ENCODE results near the gene APOBEC3A. TPM values are rescaled to one million over a fixed set of nuclear protein-coding genes. Genes with fewer than 3 reads are reported as not detected.

The APOBEC3A gene
- total and polyA plus RNA-seq, 2 of the 4 experiments (the other 2 are of a cell fraction) = not detected

DNA sequence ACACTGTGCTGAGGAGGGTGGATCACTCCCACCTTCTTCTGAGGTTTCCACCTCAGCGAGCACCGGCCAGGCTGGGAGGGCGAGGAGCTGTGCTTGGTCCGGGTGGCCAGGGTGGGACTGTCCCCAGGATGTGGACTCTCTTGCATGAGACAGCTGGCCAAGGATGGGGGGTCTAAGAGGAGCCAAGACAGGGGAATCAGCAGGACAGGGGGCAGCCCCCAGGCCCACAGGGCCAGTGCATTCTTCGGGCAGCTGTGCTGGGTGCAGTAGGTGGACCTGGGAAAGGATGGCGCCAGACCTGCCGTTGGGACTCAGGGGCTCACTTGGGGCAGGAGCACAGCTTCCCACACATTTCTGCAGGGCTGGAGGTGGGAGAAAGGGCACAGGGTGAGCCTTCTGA is 9.5 kb downstream of the APOBEC3A start:
- Histone ChIP-seq H3K18ac (ENCODE audit: low read depth, low read length) (no peak overlapping the region), H2AFZ (replicated peaks; ENCODE audit: low read length, poor library complexity) (no peak overlapping the region), H2BK15ac (ENCODE audit: low read depth, low read length) (no peak overlapping the region), H2AK9ac (replicated peaks; ENCODE audit: low read depth, low read length, poor library complexity) (no peak overlapping the region), H4K5ac (ENCODE audit: low read depth, low read length) (no peak overlapping the region), H3K79me1 (ENCODE audit: low read depth in 1 of 2, low read length in 2 of 2) (no peaks in the 10 kb centered on the region), H3K4me2 (ENCODE audit: low read depth, low read length) (no peak overlapping the region), H3K9ac (ENCODE audit: low read depth, low read length) (no peak overlapping the region), H3K4me3 (ENCODE audit: insufficient read depth, low read depth, low read length) (no peak overlapping the region), H2BK120ac (ENCODE audit: low read depth, low read length) (no peak overlapping the region), H2BK5ac (ENCODE audit: low read depth, low read length, poor library complexity, severe bottlenecking) (no peak overlapping the region), H3K9me3 (ENCODE audit: control insufficient read depth, insufficient read depth, low read length) (no peaks in the 10 kb centered on the region), H2BK20ac (ENCODE audit: low read depth, low read length) (no peak overlapping the region), H2AK5ac (ENCODE audit: low read depth, low read length) (no peak overlapping the region), H3K23ac (ENCODE audit: low read depth, low read length) (no peak overlapping the region), H3K27me3 (ENCODE audit: control insufficient read depth, insufficient read depth, low read length) (peaks cover 62% of the 10 kb centered on the region), H3K14ac (replicated peaks; ENCODE audit: low read depth, low read length) (no peak overlapping the region), H3K36me3 (ENCODE audit: control insufficient read depth, insufficient read depth, low read length) (no peaks in the 10 kb centered on the region), H3K9me1 (ENCODE audit: insufficient read depth, low read length) (no peaks in the 10 kb centered on the region), H3K27ac (ENCODE audit: insufficient read depth, low read length) (no peak overlapping the region), H3K4me1 (ENCODE audit: control insufficient read depth, insufficient read depth, low read length) (no peaks in the 10 kb centered on the region), H4K8ac (ENCODE audit: low read depth in 2 of 2, low read length in 2 of 2) (no peak overlapping the region), H4K20me1 (ENCODE audit: insufficient read depth, low read length) (no peaks in the 10 kb centered on the region; the same call in 1 of the 2 replicates), H3K56ac (ENCODE audit: extremely low read depth, insufficient read depth, low read length) (no peak overlapping the region), H3K4ac (ENCODE audit: low read depth, low read length) (no peak overlapping the region), H4K91ac (ENCODE audit: insufficient read depth, low read depth, low read length) (no peak overlapping the region)
- CTCF ChIA-PET = no interaction called here
- POLR2A ChIA-PET (ENCODE audit: unreplicated experiment) = no interaction called here
- BruUV-seq (replicated peaks) = no TSS peak
- in situ Hi-C loops (cut with MboI; ENCODE audit: low sequenced_read_pairs) = no loop called here
- TF ChIP-seq POLR2A (IDR thresholded peaks at IDR 0.05; ENCODE audit: low read depth, low read length) (no peak), BHLHE40 (IDR thresholded peaks at IDR 0.05; ENCODE audit: low read depth, low read length) (no peak), MAFK (IDR thresholded peaks at IDR 0.05; ENCODE audit: low read depth, low read length) (no peak), RCOR1 (IDR thresholded peaks at IDR 0.05; ENCODE audit: insufficient replicate concordance, low read length) (no peak), RFX5 (IDR thresholded peaks at IDR 0.05; ENCODE audit: low read depth, low read length) (no peak), FOS (IDR thresholded peaks at IDR 0.05; ENCODE audit: low read depth, low read length) (no peak), MXI1 (IDR thresholded peaks at IDR 0.05; ENCODE audit: borderline replicate concordance, low read depth, low read length) (no peak), CHD1 (IDR thresholded peaks at IDR 0.05; ENCODE audit: low read depth, low read length) (no peak), SMC3 (IDR thresholded peaks at IDR 0.05; ENCODE audit: low read depth, low read length) (no peak), CEBPB (IDR thresholded peaks at IDR 0.05; ENCODE audit: low read depth, low read length) (no peak)
- TF ChIP-seq, protein P1, sequence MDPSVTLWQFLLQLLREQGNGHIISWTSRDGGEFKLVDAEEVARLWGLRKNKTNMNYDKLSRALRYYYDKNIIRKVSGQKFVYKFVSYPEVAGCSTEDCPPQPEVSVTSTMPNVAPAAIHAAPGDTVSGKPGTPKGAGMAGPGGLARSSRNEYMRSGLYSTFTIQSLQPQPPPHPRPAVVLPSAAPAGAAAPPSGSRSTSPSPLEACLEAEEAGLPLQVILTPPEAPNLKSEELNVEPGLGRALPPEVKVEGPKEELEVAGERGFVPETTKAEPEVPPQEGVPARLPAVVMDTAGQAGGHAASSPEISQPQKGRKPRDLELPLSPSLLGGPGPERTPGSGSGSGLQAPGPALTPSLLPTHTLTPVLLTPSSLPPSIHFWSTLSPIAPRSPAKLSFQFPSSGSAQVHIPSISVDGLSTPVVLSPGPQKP (IDR thresholded peaks at IDR 0.05; ENCODE audit: borderline replicate concordance, low read depth, low read length) = no peak
- no CpG with 5 or more reads among the region's 7 CpGs for WGBS, 2 experiments (ENCODE audit: extremely low coverage in 2 of 2, insufficient read length in 1 of 2)
- dilution Hi-C loops (cut with HindIII; ENCODE audit: low sequenced_read_pairs, unreplicated experiment) = no loop called here
- ATAC-seq (ENCODE audit: low read depth) (no peak), DNase-seq (no peak)
- intact Hi-C loops (cut with micrococcal nuclease) = no loop called here
